DMS 273 (cell line): Measurements from ENCODE around the gene MTMR3.

Experiments
- DNase-seq: peaks from one replicate; lab custom pipeline; 2025; ENCODE audit not compliant: unreplicated experiment; lab: John Stamatoyannopoulos, UW

MTMR3 gene

GRCh38 chr22:29867851-29868250 lies 15.1 kb upstream of the MTMR3 start:
- no peak for DNase-seq

- no peak for DNase-seq
Measured at GRCh38 chr22:29870574-29870973, 12.4 kb upstream of the MTMR3 start.

- DNase-seq = peak; percentile 89
Measured at GRCh38 chr22:29871684-29872083, 11.3 kb upstream of the MTMR3 start.

DNA sequence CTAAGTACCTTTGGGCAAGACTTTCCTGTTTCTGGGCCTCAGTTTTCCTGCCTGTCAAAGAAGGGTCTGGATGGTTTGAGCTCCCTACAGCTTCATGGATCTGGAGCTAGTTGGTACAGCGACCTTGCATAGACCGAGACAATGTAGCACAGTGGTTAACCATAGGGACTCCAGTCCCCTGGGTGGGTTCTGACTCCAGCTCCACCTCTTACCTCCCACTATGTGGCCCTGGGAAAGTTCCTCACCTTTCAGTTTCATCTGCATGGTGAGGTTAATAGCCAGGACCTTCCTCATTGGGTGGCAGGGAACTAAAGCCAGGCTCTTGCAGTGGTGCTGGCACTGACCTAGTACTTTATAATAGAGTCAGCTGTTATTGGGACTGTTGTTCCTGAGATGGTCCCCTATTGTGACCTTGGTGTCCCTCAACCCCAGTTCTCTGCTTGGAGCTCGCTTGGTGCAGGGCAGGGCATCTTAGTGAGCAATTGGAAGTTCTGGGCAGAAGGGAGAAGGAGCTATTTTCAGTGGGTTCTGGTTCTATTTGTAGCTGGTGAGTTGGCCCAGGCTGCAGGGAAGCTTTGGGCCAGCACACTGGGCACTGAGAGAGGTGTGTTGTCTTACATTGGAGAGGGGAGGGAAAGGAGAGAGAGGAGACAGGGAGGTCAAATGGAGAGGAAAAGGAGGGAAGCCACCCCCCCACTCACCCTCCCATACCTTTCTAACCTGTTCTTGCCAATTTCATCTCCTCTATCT lies 10.7 kb upstream of the MTMR3 start:
- peak; percentile 59 for DNase-seq

GRCh38 chr22:29872989-29873388 lies 10.0 kb upstream of the MTMR3 start:
- no peak for DNase-seq

DNA sequence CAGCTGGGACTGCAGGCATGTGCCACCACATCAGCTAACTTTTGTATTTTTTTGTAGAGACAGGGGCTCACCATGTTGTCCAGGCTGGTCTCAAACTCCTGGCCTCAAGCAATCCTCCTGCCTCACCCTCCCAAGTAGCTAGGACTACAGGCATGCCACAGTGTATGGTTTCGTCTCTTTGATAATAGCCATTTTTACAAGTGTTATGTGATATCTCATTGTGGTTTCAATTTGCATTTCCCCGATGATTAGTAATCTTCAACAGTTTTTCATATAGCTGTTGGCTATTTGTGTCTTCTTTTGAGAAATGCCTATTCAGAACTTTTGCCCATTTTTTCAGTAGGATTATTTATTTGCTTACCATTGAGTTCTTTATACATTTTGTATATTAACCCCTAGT lies 9.0 kb upstream of the MTMR3 start:
- DNase-seq = no peak

DNA sequence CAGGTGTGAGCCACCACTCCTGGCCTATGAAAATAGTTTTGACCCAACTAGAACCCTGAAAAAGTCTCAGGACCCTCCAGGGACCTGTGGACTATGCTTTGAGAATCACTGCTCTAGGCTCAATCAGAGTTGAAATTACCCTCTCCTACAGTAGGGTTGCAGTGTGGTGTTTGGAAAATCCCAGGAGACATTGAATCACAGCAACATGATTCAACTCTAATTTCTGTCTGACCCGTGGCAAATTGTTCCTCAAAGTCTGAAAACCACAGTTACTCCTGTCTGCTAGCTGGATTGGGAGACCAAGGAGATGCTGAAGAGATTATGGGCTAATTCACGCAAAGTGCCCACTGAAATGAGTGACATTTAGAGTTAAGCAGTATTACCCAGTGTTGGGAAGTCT lies 5.4 kb upstream of the MTMR3 start:
- DNase-seq = no peak

GRCh38 chr22:29879753-29880152 lies 3.2 kb upstream of the MTMR3 start:
- peak; percentile 16 for DNase-seq

DNA sequence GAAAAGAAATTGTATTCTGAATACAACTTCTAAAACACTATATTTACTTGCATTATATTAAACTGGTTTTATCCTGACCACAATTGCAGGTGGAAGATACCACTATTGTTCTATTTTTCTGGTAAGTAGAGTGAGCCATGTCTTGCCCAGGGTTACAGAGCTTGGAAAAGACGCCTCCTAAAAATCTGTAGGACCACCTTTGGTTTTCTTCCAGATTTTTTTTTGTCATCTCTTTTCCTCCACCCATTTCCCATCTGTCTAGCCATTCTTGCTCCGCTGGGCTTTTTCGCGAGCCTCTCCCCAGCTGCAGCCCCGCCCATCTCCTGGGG lies 294 bp upstream of the MTMR3 start:
- no peak for DNase-seq

GRCh38 chr22:29883775-29884097 lies 762 bp downstream of the MTMR3 start:
- DNase-seq = no peak

DNA sequence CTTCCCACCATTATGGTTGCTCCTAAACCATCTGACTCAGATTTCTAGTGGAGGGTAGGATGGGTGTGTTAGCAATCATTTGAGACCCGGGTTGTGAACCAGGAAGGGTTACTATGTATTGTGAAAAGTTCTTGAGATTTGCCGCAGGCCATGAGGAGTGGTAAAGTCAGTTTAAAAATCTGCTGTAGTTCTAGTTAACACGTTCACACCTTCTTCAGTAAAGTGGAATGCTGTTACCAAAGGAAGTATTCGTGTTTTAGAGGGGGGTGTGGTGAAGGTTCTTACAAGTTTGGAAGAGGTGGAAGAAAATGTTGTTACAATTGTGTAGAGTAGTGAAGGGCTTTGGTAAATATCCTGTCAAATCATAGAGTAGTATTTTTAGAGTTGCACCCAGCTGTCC lies 2.6 kb downstream of the MTMR3 start:
- no peak for DNase-seq

- DNase-seq = no peak
Measured at GRCh38 chr22:29886596-29886995, 3.6 kb downstream of the MTMR3 start.

DNA sequence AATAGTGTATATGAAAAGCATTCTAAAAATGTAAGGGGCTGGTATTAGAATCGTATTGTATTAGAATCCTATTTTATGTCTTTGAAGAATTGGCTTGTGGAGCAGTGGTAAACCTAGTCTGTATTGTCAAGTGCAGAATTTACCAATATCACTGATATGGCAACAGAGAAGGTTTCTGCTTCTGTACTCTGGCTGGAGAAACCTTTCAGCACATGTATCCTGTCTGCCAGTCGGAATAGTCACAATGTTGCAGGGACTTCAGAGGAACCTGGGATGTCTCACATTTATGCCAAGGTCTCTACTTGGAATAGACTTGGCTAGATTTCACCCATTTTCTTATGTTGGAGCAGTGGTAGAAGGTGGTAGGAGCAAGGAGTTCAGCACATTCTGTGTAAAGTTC lies 4.4 kb downstream of the MTMR3 start:
- DNase-seq = peak; percentile 13

GRCh38 chr22:29890760-29891159 lies 7.8 kb downstream of the MTMR3 start:
- no peak for DNase-seq

DNA sequence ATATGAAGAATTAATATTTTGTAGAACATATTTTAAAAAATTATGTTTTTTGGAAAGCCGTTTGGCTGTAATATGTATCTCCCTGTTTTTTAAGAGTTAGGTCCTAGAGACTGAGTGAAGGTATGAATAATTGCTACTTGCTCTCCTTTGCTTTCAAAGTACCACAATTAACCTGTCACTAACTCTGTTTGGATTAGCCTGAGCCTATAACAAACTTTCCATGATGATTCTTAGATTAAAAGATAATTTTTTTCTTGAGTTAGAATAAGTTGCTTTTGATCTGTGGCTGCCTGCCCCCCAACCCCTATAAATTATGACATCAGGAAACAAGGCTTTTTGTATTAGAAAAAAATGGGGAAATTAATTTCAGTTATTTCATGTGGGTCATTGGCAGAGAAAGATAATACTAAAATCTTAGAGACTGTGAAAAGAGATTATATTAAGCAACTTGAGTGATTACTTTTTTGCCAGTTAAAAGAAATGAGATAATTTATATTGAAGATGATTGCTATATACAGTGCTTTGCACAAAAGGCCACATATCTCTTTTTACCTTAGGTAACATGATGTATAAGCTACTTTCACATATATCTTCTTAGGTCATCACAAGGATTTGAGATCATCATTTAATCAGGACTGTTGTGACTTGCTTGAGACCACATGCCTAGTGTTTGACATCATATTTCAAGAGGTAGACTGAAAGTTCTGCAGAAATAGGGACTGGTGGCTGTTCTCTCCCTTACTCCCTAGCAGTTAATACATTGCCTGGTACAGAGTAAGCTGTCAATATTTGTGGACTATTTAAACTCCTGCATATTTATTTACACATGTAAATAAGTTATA lies 9.6 kb downstream of the MTMR3 start:
- no peak for DNase-seq

DNA sequence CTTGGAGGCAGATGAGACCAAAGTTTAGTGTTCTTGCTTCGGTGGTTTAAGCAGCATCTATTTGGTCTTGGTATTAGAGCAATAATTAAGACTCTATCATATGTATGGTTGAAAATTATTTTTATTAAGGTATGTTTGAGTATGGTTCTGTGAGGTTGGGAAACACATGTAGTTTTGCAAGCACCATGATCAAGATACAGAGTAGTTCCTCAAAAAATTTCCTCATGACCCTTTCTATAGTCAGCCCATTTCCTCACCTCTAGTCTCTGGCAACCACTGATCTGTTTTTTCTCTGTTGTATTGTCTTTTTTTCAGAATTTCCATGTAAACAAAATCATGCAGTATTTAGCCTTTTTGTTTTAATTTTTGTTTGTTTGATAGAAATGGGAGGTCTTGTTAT lies 18.4 kb downstream of the MTMR3 start:
- no peak for DNase-seq

DNA sequence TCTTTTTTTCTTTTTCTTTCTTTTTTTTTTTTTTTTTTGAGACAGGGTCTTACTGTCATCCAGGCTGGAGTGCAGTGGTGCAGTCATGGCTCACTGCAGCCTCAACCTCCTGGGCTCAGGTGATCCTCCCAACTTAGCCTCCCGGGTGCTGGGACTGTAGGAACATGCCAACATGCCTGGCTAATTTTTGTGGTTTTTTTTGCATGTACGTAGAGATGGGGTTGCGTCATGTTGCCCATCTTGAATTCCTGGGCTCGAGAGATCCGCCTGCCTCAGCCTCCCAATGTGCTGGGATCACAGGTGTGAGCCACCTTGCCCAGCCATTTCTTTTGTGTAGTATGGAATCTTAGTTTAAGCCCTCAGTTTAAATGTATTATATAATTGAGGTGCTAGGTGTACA lies 20.4 kb downstream of the MTMR3 start:
- no peak for DNase-seq

DNA sequence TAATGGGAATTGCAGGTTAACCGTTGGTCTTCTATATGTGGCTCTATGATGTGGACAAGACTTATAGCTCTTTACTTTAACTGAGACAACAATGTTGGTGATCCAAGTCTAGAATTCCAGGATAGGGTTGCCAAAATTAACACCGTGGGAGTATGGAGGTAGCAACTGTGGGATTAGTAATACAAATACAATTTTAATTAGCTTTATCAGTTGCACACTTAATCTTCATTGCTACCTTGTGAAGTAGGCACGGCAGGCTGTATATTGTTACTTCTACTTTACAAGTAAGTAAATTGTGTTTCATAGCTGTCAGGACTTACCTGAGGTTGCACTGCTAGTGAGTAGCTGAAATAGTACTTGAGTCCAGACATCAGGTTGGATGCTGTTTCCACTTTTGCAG lies 21.0 kb downstream of the MTMR3 start:
- DNase-seq = no peak

DNA sequence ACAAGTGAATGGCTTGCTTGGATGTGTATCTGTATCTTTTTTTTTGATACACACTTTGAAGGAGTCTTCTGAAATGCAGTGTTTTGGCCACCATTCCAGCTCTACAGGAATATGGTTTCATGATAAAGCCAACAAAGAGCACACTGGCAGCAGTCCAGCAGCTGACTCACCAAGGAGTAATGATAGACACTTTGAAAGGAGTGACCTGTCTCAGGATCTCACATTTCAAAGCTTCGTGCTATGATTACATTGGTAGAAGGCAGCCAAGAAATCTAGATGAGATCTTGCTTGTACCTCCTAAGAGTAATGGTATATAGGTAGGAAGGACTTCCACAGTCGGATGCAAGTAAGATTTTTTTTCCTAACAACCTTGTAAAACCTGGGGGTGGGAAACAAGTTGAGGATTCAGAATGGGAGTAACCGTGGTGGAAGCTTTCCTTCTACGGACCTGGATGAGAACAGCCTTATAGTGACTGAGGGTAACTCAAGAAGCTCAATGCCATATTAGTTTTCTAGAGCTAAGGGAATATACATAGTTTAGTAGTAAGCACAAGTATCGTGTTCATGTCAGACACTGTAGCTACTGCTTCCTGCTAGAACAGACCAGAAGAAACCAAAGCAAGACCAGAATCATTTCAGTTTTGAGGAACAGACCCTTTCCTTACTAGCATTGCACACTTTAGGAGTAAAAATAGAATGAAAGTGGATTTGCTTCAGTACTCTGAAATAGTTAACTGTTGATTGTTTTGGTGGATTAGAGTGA lies 25.0 kb downstream of the MTMR3 start:
- DNase-seq = peak; percentile 92

GRCh38 chr22:29912141-29912540 lies 29.2 kb downstream of the MTMR3 start:
- DNase-seq = no peak

DNA sequence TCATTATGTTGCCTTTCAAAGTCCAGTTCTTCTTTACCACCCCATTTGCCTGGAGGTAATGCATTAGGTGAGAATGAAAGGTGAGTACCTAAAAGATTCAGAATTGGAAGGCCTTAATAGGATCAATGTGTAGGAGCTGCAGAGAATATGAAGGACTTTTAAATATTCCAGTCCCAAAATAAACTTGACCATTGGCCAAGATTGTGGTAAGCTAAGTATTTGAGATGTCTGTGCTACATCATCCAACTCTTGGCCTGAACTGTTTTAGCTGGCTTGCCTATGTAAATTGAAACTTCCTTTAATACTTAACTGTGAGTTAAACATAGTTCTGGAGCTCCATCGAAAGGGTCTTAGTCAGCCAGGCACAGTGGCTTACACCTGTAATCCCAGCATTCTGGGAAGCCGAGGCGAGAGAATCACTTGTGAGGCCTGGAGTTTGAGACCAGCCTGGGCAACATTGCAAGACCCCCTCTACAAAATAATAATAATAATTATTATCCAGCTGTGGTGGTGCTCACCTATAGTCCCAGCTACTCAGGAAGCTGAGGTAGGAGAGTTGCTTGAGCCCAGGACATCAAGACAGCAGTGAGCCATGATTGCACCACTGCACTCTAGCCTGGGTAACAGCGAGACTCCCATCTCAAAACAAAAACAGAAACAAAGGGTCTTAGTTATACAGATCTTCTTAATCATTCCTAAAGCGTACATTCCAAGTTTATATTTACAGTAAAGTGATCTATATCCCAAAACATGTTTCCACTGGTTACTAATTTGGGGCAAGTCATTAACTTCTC lies 29.8 kb downstream of the MTMR3 start:
- DNase-seq = no peak
